ENCODE measurements around the gene NUP98.
A peak's percentile ranks its signal among the peaks of the same experiment; 100 is the strongest.

- TF ChIP-seq, protein P1, sequence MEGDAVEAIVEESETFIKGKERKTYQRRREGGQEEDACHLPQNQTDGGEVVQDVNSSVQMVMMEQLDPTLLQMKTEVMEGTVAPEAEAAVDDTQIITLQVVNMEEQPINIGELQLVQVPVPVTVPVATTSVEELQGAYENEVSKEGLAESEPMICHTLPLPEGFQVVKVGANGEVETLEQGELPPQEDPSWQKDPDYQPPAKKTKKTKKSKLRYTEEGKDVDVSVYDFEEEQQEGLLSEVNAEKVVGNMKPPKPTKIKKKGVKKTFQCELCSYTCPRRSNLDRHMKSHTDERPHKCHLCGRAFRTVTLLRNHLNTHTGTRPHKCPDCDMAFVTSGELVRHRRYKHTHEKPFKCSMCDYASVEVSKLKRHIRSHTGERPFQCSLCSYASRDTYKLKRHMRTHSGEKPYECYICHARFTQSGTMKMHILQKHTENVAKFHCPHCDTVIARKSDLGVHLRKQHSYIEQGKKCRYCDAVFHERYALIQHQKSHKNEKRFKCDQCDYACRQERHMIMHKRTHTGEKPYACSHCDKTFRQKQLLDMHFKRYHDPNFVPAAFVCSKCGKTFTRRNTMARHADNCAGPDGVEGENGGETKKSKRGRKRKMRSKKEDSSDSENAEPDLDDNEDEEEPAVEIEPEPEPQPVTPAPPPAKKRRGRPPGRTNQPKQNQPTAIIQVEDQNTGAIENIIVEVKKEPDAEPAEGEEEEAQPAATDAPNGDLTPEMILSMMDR (IDR thresholded peaks at IDR 0.05) = no peak
- TF ChIP-seq POLR2AphosphoS5 (IDR thresholded peaks at IDR 0.05) = peak in 2 of 3 donors; percentile 29 to 60
Measured at GRCh38 chr11:3723014-3723708, 74.2 kb downstream of the NUP98 start.
